ENCODE data around the gene NFE2L2.

DNA sequence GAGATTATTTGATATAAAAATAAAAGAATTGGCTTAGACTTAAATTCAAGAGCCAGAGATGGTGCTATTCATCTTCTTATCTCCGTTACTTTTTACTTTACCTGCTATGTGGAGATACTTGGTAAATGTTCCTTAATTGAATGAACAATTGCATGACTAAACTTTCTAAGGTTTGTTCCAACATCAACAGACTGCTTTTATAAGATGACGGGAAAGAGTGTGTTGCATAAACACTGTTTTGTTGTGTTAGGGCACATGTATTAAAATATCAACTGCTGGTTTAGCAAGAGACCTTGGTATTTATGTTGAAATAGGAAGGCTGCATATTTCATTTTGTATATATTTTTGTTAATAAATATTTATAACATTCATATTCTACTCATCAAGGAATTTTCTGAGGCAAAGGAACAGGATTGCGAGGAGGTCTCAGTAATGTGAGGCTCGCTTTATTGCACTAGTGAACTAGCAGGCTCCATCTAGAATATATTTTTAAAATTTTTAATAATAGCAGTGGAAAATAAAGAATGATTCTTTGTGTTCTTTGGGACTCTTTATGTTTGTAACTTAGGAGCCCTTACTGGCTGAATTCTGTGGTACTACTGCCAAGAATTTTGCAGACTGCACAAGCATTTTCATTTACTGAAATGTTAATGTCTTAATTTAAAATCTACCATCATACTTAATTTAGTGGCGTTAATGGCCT is 10.7 kb upstream of the NFE2L2 start:
- TF ChIP-seq, protein P1, sequence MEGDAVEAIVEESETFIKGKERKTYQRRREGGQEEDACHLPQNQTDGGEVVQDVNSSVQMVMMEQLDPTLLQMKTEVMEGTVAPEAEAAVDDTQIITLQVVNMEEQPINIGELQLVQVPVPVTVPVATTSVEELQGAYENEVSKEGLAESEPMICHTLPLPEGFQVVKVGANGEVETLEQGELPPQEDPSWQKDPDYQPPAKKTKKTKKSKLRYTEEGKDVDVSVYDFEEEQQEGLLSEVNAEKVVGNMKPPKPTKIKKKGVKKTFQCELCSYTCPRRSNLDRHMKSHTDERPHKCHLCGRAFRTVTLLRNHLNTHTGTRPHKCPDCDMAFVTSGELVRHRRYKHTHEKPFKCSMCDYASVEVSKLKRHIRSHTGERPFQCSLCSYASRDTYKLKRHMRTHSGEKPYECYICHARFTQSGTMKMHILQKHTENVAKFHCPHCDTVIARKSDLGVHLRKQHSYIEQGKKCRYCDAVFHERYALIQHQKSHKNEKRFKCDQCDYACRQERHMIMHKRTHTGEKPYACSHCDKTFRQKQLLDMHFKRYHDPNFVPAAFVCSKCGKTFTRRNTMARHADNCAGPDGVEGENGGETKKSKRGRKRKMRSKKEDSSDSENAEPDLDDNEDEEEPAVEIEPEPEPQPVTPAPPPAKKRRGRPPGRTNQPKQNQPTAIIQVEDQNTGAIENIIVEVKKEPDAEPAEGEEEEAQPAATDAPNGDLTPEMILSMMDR (IDR thresholded peaks at IDR 0.05; ENCODE audit: insufficient read depth, low read depth, low read length): no peak
- TF ChIP-seq EZH2 (IDR thresholded peaks at IDR 0.05; ENCODE audit: insufficient read depth, low read length): no peak

Measured in astrocyte (in vitro differentiated cells and primary cell).